H1 (cell line): ENCODE measurements around the gene TCIRG1. TPM values are rescaled to one million over a fixed set of nuclear protein-coding genes. Genes with fewer than 3 reads are reported as not detected.
A peak's percentile ranks its signal among the peaks of the same experiment; 100 is the strongest.

ENCODE experiments used
- CTCF ChIA-PET: fragments of 300-600 bp; sonication (Branson Sonifier 250); formaldehyde crosslinking; loops from one replicate; lab custom pipeline; 2021; ENCODE audit not compliant: partially characterized antibody; lab: Charles Lee
- POLR2A ChIA-PET: fragments of 300-600 bp; sonication (Branson Sonifier 250); formaldehyde crosslinking; loops from one replicate; lab custom pipeline; 2021; ENCODE audit warnings: inconsistent platforms; ENCODE audit not compliant: partially characterized antibody; lab: Charles Lee
- DNase-seq, 2 experiments: peaks; one replicate each; pipeline versions ENCODE4 v3.0.0 to v3.0.0-alpha.2; 2010 to 2022; ENCODE audit warnings: low spot score in 2 of 2, low read depth in 1 of 2, mixed read lengths in 1 of 2
- FAIRE-seq: peaks from 2 replicates; lab custom pipeline; 2011; peaks lifted over from hg19 to GRCh38; lab: Jason Lieb, UNC
- H2AFZ ChIP-seq: 2 replicates; pipeline ENCODE4 v1.8.1; 2012; ENCODE audit warnings: low read length, inconsistent platforms
- H2AK5ac ChIP-seq: 2 replicates; pipeline ENCODE4 v1.6.1; 2013; ENCODE audit warnings: low read depth, low read length
- H2BK120ac ChIP-seq: replicated peaks from 2 replicates; pipeline ENCODE3; 2013; ENCODE audit warnings: low read depth, low read length, inconsistent platforms
- H2BK12ac ChIP-seq: 2 replicates; pipeline ENCODE4 v1.6.1; 2013; ENCODE audit warnings: low read depth, low read length
- H2BK15ac ChIP-seq: 2 replicates; pipeline ENCODE4 v1.6.1; 2013; ENCODE audit warnings: low read length
- H2BK20ac ChIP-seq: 2 replicates; pipeline ENCODE4 v1.6.1; 2013; ENCODE audit warnings: low read length
- H2BK5ac ChIP-seq: 2 replicates; pipeline ENCODE4 v1.6.1; 2013; ENCODE audit warnings: low read depth, low read length
- H3K14ac ChIP-seq: 2 replicates; pipeline ENCODE4 v1.6.1; 2013; ENCODE audit warnings: inconsistent platforms; ENCODE audit not compliant: insufficient read length
- H3K18ac ChIP-seq: 2 replicates; pipeline ENCODE4 v1.6.1; 2013; ENCODE audit warnings: low read length; ENCODE audit errors: extremely low read depth
- H3K23ac ChIP-seq: 2 replicates; pipeline ENCODE4 v1.6.1; 2013; ENCODE audit warnings: inconsistent platforms; ENCODE audit not compliant: insufficient read length
- H3K23me2 ChIP-seq: 2 replicates; pipeline ENCODE4 v1.6.1; 2013; ENCODE audit warnings: low read depth, low read length
- H3K27ac ChIP-seq: 2 replicates; pipeline ENCODE4 v1.6.1; 2011; ENCODE audit warnings: low read depth, low read length, inconsistent platforms
- H3K27me3 ChIP-seq, 4 experiments: replicated peaks in 1 of 4; 1 replicate in 1 of 4; 2 replicates in 3 of 4; pipeline versions ENCODE4 v1.6.1 to v1.8.1; 2011 to 2013; ENCODE audit warnings: low read length in 3 of 4, mild to moderate bottlenecking in 3 of 4, inconsistent platforms in 2 of 4, mixed read lengths in 2 of 4, moderate library complexity in 1 of 4; ENCODE audit not compliant: control insufficient read depth in 3 of 4, insufficient read depth in 3 of 4; ENCODE audit errors: extremely low read depth in 1 of 4
- H3K36me3 ChIP-seq, 4 experiments: 2 replicates each; pipeline versions ENCODE4 v1.6.1 to v1.8.1; 2011 to 2013; ENCODE audit warnings: mild to moderate bottlenecking in 4 of 4, low read length in 3 of 4, moderate library complexity in 2 of 4, control low read depth in 1 of 4, inconsistent platforms in 1 of 4; ENCODE audit not compliant: insufficient read depth in 4 of 4, control insufficient read depth in 2 of 4
- H3K4ac ChIP-seq: replicated peaks from 2 replicates; pipeline ENCODE3; 2013; ENCODE audit warnings: low read length, low read depth, mixed read lengths, inconsistent platforms; ENCODE audit not compliant: insufficient read length
- H3K4me1 ChIP-seq, 4 experiments: replicated peaks in 1 of 4; 1 replicate in 1 of 4; 2 replicates in 3 of 4; pipeline versions ENCODE4 v1.6.1 to v1.8.1; 2011 to 2013; ENCODE audit warnings: low read length in 3 of 4, inconsistent platforms in 2 of 4, mixed read lengths in 1 of 4; ENCODE audit not compliant: insufficient read depth in 4 of 4, control insufficient read depth in 3 of 4
- H3K4me2 ChIP-seq, 2 experiments: 2 replicates each; pipeline versions ENCODE4 v1.6.1 to v1.8.1; 2011 to 2013; ENCODE audit warnings: low read depth in 2 of 2, low read length in 2 of 2, control low read depth in 1 of 2, inconsistent platforms in 1 of 2, mild to moderate bottlenecking in 1 of 2; ENCODE audit not compliant: insufficient read depth in 1 of 2
- H3K4me3 ChIP-seq, 4 experiments: fragments of 200-600, 300-600 bp in 1 of 4; sonication (generic), shearing (Covaris generic), sonication (Bioruptor Twin) in 1 of 4; 2 replicates each; pipeline versions ENCODE4 v1.5.1 to v1.8.1; 2011 to 2016; ENCODE audit warnings: low read length in 4 of 4, low read depth in 3 of 4, control low read depth in 2 of 4, inconsistent platforms in 2 of 4, mild to moderate bottlenecking in 2 of 4, mixed read lengths in 1 of 4, moderate library complexity in 1 of 4; ENCODE audit not compliant: insufficient read depth in 2 of 4; ENCODE audit errors: extremely low read depth in 1 of 4
- H3K56ac ChIP-seq: replicated peaks from 2 replicates; pipeline ENCODE3; 2013; ENCODE audit warnings: low read depth, mild to moderate bottlenecking, mixed read lengths, low read length, inconsistent platforms; ENCODE audit not compliant: insufficient read length
- H3K79me1 ChIP-seq: 2 replicates; pipeline ENCODE4 v1.6.1; 2013; ENCODE audit warnings: low read depth, low read length, control low read depth
- H3K79me2 ChIP-seq, 2 experiments: 2 replicates each; pipeline versions ENCODE4 v1.6.1 to v1.8.1; 2012 to 2013; ENCODE audit warnings: low read length in 2 of 2, mild to moderate bottlenecking in 2 of 2, inconsistent platforms in 1 of 2; ENCODE audit not compliant: insufficient read depth in 2 of 2, control insufficient read depth in 1 of 2
- H3K9ac ChIP-seq, 4 experiments: replicated peaks in 1 of 4; 1 replicate in 1 of 4; 2 replicates in 3 of 4; pipeline versions ENCODE4 v1.6.1 to v1.8.1; 2011 to 2013; ENCODE audit warnings: low read depth in 3 of 4, low read length in 3 of 4, control low read depth in 2 of 4, mild to moderate bottlenecking in 2 of 4, moderate library complexity in 2 of 4, inconsistent platforms in 1 of 4; ENCODE audit errors: extremely low read depth in 1 of 4
- H3K9me3 ChIP-seq, 2 experiments: 2 replicates each; pipeline versions ENCODE4 v1.6.1 to v1.8.1; 2012 to 2013; ENCODE audit warnings: mild to moderate bottlenecking in 2 of 2, moderate library complexity in 2 of 2, control low read depth in 1 of 2, inconsistent platforms in 1 of 2, low read depth in 1 of 2, low read length in 1 of 2, mixed read lengths in 1 of 2; ENCODE audit not compliant: insufficient read depth in 2 of 2
- H4K20me1 ChIP-seq, 2 experiments: replicated peaks in 1 of 2; 2 replicates each; pipeline versions ENCODE3 to v1.8.1; 2011 to 2013; ENCODE audit warnings: inconsistent platforms in 2 of 2, low read length in 2 of 2, mild to moderate bottlenecking in 1 of 2; ENCODE audit not compliant: insufficient read depth in 2 of 2, control insufficient read depth in 1 of 2
- H4K5ac ChIP-seq: 2 replicates; pipeline ENCODE4 v1.6.1; 2013; ENCODE audit warnings: low read length, low read depth, mixed read lengths, inconsistent platforms; ENCODE audit not compliant: insufficient read length
- H4K8ac ChIP-seq: 2 replicates; pipeline ENCODE4 v1.8.0; 2013; ENCODE audit warnings: mild to moderate bottlenecking, moderate library complexity, low read length, inconsistent platforms; ENCODE audit not compliant: insufficient read depth; ENCODE audit errors: extremely low read depth
- H4K91ac ChIP-seq: replicated peaks from 2 replicates; pipeline ENCODE3; 2013; ENCODE audit warnings: low read length, mixed read lengths, inconsistent platforms; ENCODE audit not compliant: insufficient read length
- ATF3 ChIP-seq: IDR thresholded peaks from 2 replicates; pipeline ENCODE4 v1.6.1; 2011; ENCODE audit warnings: low read depth, mild to moderate bottlenecking, low read length; ENCODE audit not compliant: insufficient read depth
- BRCA1 ChIP-seq: IDR thresholded peaks from 2 replicates; pipeline ENCODE4 v1.6.1; 2012; ENCODE audit warnings: low read depth, low read length, improper control_type of control experiment
- CBX8 ChIP-seq: fragments of 300-800, 300-1000 bp; sonication (generic); IDR thresholded peaks from 2 replicates; pipeline ENCODE4 v1.7.1; 2016; ENCODE audit warnings: low read depth, low read length, borderline replicate concordance
- HDAC2 ChIP-seq, 2 experiments: fragments of 300-600 bp in 1 of 2; sonication (generic) in 1 of 2; IDR thresholded peaks; 2 replicates each; pipeline ENCODE4 v1.6.1; 2011 to 2012; ENCODE audit warnings: low read depth in 2 of 2, low read length in 2 of 2, mild to moderate bottlenecking in 2 of 2, moderate library complexity in 2 of 2, borderline replicate concordance in 1 of 2, inconsistent platforms in 1 of 2
- JUN ChIP-seq: IDR thresholded peaks from 2 replicates; pipeline ENCODE4 v1.6.1; 2011; ENCODE audit warnings: low read depth, mild to moderate bottlenecking, improper control_type of control experiment, low read length
- NRF1 ChIP-seq: IDR thresholded peaks from 2 replicates; pipeline ENCODE4 v1.6.1; 2011; ENCODE audit warnings: mild to moderate bottlenecking, low read depth, low read length, improper control_type of control experiment
- PHF8 ChIP-seq: fragments of 200-600 bp; sonication (generic); conservative IDR thresholded peaks from 2 replicates; pipeline ENCODE4 v1.7.1; 2012; ENCODE audit warnings: low read depth, mild to moderate bottlenecking, inconsistent platforms, low read length, moderate library complexity
- RXRA ChIP-seq: IDR thresholded peaks from 2 replicates; pipeline ENCODE4 v1.6.1; 2011; ENCODE audit warnings: low read depth, mild to moderate bottlenecking, low read length, moderate library complexity; ENCODE audit not compliant: insufficient read depth
- SUZ12 ChIP-seq: fragments of 200-600 bp; sonication (generic); IDR thresholded peaks from 2 replicates; pipeline ENCODE4 v1.6.1; 2012; ENCODE audit warnings: mild to moderate bottlenecking, inconsistent platforms, low read length, moderate library complexity, mixed read lengths
- TAF7 ChIP-seq: optimal IDR thresholded peaks from 2 replicates; pipeline ENCODE3; 2011; ENCODE audit warnings: low read depth, mild to moderate bottlenecking, inconsistent platforms, low read length, moderate library complexity, borderline replicate concordance
- WGBS, 2 experiments: shearing (Covaris generic) in 1 of 2; methylation state at CpG; one replicate each; pipeline versions ENCODE4 v1.1.6 to v1.1.7; 2013 to 2015; ENCODE audit warnings: low lambda C conversion rate in 2 of 2, mixed read lengths in 2 of 2, inconsistent platforms in 1 of 2, low coverage in 1 of 2, missing lambda C conversion rate in 1 of 2; ENCODE audit not compliant: insufficient replicate concordance in 2 of 2, insufficient coverage in 1 of 2, insufficient read length in 1 of 2; ENCODE audit errors: extremely low coverage in 1 of 2, missing lambda C conversion rate in 1 of 2; 5-methylcytosine and 5-hydroxymethylcytosine counted together
- polyA plus RNA-seq, 7 experiments: library from polyadenylated mRNA; depleted of rRNA in 3 of 7; stranded (reverse) in 5 of 7; unstranded in 2 of 7; fragments of >200 nt in 5 of 7; fragments of 200-250 nt in 2 of 7; gene quantifications; 1 replicate in 5 of 7; 2 replicates in 1 of 7; 4 replicates in 1 of 7; pipeline versions ENCODE4 v1.2.1 to v1.2.3, GENCODE V29; 2011 to 2013; ENCODE audit warnings: missing spikeins in 2 of 7, mixed read lengths in 2 of 7
- total RNA-seq: library from RNA; stranded (reverse); fragmentation: NEBNext Ultra II Directional; extraction: Animal tissue kit (Norgen Biotek cat#: 25700); gene quantifications from 2 replicates; pipeline ENCODE4 v1.2.1, GENCODE V29; 2021

The TCIRG1 gene
- total and polyA plus RNA-seq, 2 of the 8 experiments (the other 6 are each of a cell fraction or from before 2014, with no cell fraction given) = 25.3 to 39.6 TPM

- Histone ChIP-seq H2BK15ac (no peak overlapping the region; the same call in 1 of the 2 replicates), H3K56ac (no peak overlapping the region), H3K23ac (no peak overlapping the region), H2BK12ac (peak overlapping the region; percentile 33; the same call in 1 of the 2 replicates), H4K8ac (no peak overlapping the region), H2BK5ac (no peak overlapping the region), H3K18ac (peak overlapping the region; percentile 83), H3K4me3 (no peak overlapping the region), H3K4me1 (peaks cover 4 to 25% (median 20%) of the 10 kb centered on the region in 4 experiments), H2BK120ac (no peak overlapping the region), H4K20me1 (peaks cover 0 to 4% of the 10 kb centered on the region in 2 experiments), H4K91ac (no peak overlapping the region), H3K23me2 (no peaks in the 10 kb centered on the region; the same call in 1 of the 2 replicates), H3K36me3 (peaks cover 2 to 16% (median 12%) of the 10 kb centered on the region in 4 experiments), H3K27ac (no peak overlapping the region), H2AFZ (no peak overlapping the region), H3K14ac (no peak overlapping the region), H4K5ac (no peak overlapping the region), H3K79me2 (peaks cover 0 to 3% of the 10 kb centered on the region in 2 experiments; a peak in 1 of 4 replicates), H3K9ac (no peak overlapping the region), H2AK5ac (0 out of 2 replicates have a peak overlapping the region, but pooled peaks have one; percentile 60), H3K27me3 (no peaks in the 10 kb centered on the region), H3K9me3 (no peaks in the 10 kb centered on the region), H3K4ac (peak overlapping the region; percentile 94), H2BK20ac (no peak overlapping the region), H3K79me1 (no peaks in the 10 kb centered on the region; the same call in 1 of the 2 replicates), H3K4me2 (0 out of 4 replicates have a peak overlapping the region, but pooled peaks of 1 of the 2 experiments have one; percentile 26)
- ChIA-PET CTCF (interaction anchor here (0.6 to 2.3 kb wide), 7 partner anchors 9 to 168 kb away, joined by 3 to 6 read pairs (median 4); no protein-coding TSS in a partner anchor), POLR2A (interaction anchor here (0.9 to 16.6 kb wide), 12 partner anchors 9 to 84 kb away, joined by 3 to 183 read pairs (median 4); partner anchors contain the start of gene CHKA)
- FAIRE-seq (no peak), DNase-seq (no peak)
- whole genome bisulfite sequencing, 2 experiments = 83% methylated on average over 20 of the region's 20 CpGs; no CpG with 5 or more reads in 1 of the 2 experiments
- TF ChIP-seq HDAC2 (IDR thresholded peaks at IDR 0.05; ENCODE audit: borderline replicate concordance in 1 of 2, low read depth in 2 of 2, low read length in 2 of 2) (no peak), RXRA (no peak), PHF8 (no peak), JUN (no peak), NRF1 (no peak), BRCA1 (no peak), TAF7 (no peak), ATF3 (no peak), SUZ12 (no peak), CBX8 (no peak)
Observed at GRCh38 chr11:68037411-68038225, 1.2 kb upstream of the TCIRG1 start.
